ENCODE data around the gene NCAM2.

The NCAM2 gene

DNA sequence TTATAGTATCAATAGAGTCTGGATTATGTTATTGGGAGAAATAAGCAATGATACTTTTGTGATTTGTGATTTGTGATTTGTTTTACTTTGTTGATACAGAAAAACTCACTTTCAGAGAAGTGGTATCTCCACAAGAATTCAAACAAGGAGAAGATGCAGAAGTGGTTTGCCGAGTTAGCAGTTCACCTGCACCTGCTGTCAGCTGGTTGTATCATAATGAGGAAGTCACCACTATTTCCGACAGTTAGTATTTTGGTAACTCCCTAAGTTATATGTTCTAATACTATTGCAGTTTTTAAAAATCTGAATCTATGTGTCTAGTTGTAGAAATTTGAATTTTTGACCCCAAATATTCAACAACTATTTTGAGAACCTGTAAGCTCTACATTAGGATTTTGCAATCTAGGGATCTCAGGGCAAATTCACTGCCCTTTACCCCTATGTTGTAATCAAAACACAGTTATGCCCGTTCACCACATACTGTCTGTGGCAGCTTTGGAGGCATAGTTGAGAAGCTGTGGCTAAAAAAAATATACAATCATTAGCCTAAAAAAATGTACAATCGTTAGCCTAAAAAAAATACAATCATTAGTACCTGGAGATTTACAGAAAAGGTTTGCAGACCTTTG, 288.1 kb downstream of the NCAM2 start:
- no peaks in the 10 kb centered on the region for H3K4me1 ChIP-seq (ENCODE audit: control insufficient read depth, low read depth, low read length)
- H3K9me3 ChIP-seq (ENCODE audit: control insufficient read depth, low read depth, low read length) = no peaks in the 10 kb centered on the region
- no peak overlapping the region for H3K27ac ChIP-seq (ENCODE audit: low read length)

DNA sequence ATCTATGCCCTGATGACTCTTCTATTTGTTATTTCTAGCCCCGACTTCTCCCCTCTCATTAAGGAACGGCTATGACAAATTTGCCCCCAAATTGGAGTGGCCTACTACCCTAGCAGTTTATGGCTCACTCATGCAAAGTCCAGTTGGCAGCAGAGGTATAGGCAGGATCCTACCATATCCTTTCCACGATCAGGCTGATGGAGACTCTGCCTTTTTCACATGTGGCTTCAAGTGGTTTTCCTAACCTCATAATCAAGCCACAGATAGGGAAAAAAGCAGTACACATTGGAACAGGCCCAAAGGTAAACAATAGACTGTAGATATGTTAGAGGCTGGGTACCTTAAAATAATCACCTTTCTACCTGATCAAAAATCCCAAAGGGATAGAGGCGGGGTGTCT, 292.5 kb downstream of the NCAM2 start:
- Histone ChIP-seq H3K4me3 (ENCODE audit: low read length) (no peak overlapping the region), H3K36me3 (ENCODE audit: control insufficient read depth, low read depth, low read length) (no peaks in the 10 kb centered on the region), H3K27ac (ENCODE audit: low read length) (no peak overlapping the region), H3K27me3 (ENCODE audit: control insufficient read depth, insufficient read depth, low read length) (no peaks in the 10 kb centered on the region), H3K9me3 (ENCODE audit: control insufficient read depth, low read depth, low read length) (no peaks in the 10 kb centered on the region), H3K9ac (ENCODE audit: low read length) (no peak overlapping the region), H3K4me1 (ENCODE audit: control insufficient read depth, low read depth, low read length) (no peaks in the 10 kb centered on the region)

More for the DNA sequence above, 288.1 kb downstream of the NCAM2 start:
- Histone ChIP-seq H3K9ac (ENCODE audit: low read length) (no peak overlapping the region), H3K27me3 (ENCODE audit: control insufficient read depth, insufficient read depth, low read length) (no peaks in the 10 kb centered on the region), H3K4me3 (ENCODE audit: low read length) (no peak overlapping the region), H3K36me3 (ENCODE audit: control insufficient read depth, low read depth, low read length) (no peaks in the 10 kb centered on the region)

DNA sequence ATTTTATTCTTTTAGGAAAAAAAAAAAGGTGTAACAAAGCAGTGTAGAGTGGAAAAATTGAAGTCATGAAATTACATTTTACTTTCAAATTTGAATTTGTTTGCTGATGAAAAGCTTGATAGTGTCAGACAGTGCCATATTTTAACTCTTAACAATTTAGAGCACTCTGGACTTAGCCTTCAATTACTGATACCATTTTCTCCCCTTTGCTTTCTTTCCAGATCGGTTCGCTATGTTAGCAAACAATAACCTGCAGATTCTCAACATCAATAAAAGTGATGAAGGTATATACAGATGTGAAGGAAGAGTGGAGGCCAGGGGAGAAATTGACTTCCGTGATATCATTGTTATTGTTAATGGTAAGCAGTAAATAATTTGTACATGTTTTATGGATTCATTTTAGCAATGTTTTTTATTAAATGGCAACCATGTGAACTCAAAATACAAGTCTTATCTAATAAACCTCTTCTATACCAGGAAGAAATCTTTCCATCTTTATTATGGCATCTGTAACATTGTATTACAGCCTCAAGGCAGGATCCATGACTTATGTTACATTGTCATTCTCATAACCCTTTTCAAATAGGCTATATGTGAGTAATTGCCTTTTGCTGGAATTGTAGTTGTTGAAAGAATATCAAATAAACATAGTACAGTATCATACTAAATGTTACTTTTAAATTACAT, 293.8 kb downstream of the NCAM2 start:
- no peak overlapping the region for H3K9ac ChIP-seq (ENCODE audit: low read length)
- no peaks in the 10 kb centered on the region for H3K4me1 ChIP-seq (ENCODE audit: control insufficient read depth, low read depth, low read length)
- H3K4me3 ChIP-seq (ENCODE audit: low read length) = no peak overlapping the region
- no peak overlapping the region for H3K27ac ChIP-seq (ENCODE audit: low read length)
- H3K27me3 ChIP-seq (ENCODE audit: control insufficient read depth, insufficient read depth, low read length) = no peaks in the 10 kb centered on the region
- H3K36me3 ChIP-seq (ENCODE audit: control insufficient read depth, low read depth, low read length) = no peaks in the 10 kb centered on the region
- no peaks in the 10 kb centered on the region for H3K9me3 ChIP-seq (ENCODE audit: control insufficient read depth, low read depth, low read length)

DNA sequence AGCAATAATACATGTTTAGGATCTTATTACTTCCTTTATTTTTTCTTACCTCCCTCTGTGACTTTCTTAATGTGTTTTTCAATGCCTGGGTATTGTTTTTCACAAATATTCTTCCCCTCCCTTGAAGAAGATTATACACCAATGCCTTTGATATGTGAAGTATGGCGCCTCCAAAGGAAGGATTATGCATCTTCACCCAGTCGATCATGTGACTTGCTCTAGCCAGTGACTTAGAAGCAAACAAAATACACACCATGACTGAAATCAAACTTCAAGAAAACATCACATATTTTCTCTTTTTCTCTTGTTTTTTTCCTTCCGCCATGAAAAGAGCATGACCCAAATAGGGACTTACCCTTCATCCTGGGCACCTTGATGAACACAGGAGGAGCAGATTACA, 297.1 kb downstream of the NCAM2 start:
- H3K9ac ChIP-seq (ENCODE audit: low read length) = no peak overlapping the region
- no peaks in the 10 kb centered on the region for H3K27me3 ChIP-seq (ENCODE audit: control insufficient read depth, insufficient read depth, low read length)
- no peak overlapping the region for H3K27ac ChIP-seq (ENCODE audit: low read length)
- H3K4me3 ChIP-seq (ENCODE audit: low read length) = no peak overlapping the region
- H3K36me3 ChIP-seq (ENCODE audit: control insufficient read depth, low read depth, low read length) = no peaks in the 10 kb centered on the region
- no peaks in the 10 kb centered on the region for H3K9me3 ChIP-seq (ENCODE audit: control insufficient read depth, low read depth, low read length)
- peaks cover 9% of the 10 kb centered on the region for H3K4me1 ChIP-seq (ENCODE audit: control insufficient read depth, low read depth, low read length)

DNA sequence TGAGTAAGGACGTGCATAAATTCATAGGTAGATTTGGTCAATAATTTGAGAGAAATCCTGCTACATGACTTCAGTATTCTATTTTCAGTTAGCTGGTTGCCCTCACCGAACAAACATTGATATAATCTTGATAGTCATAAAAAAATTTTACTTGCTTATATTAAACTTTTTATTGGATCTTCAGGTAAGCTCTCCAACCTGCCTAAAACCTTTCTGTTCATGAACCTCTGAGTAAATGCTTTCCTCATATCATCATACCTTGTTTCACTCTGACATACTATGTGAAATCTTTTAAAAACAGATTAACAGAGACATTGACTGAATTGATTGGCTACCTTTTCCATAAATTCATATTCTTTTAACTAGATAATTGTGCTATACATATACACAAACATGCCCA, 299.0 kb downstream of the NCAM2 start:
- H3K36me3 ChIP-seq (ENCODE audit: control insufficient read depth, low read depth, low read length) = no peaks in the 10 kb centered on the region
- no peaks in the 10 kb centered on the region for H3K9me3 ChIP-seq (ENCODE audit: control insufficient read depth, low read depth, low read length)
- no peak overlapping the region for H3K27ac ChIP-seq (ENCODE audit: low read length)
- no peak overlapping the region for H3K4me3 ChIP-seq (ENCODE audit: low read length)
- no peak overlapping the region for H3K9ac ChIP-seq (ENCODE audit: low read length)
- H3K4me1 ChIP-seq (ENCODE audit: control insufficient read depth, low read depth, low read length) = peaks cover 9% of the 10 kb centered on the region
- no peaks in the 10 kb centered on the region for H3K27me3 ChIP-seq (ENCODE audit: control insufficient read depth, insufficient read depth, low read length)

DNA sequence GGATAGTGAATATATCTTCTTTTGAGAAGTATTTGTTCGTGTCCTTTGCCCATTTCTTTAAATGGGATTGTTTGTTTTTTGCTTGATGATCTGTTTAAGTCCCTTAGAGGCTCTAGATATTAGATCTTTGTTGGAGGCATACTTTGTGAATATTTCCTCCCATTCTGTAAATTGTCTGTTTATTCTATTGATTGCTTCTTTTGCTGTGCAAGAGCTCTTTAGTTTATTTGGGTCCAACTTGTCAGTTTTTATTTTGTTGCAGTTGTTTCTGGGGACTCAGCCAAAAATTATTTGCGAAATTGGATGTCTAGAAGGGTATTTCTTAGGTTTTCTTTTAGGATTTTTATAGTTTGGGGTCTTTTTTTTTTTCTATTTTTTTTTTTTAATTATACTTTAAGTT, 302.8 kb downstream of the NCAM2 start:
- Histone ChIP-seq H3K9ac (ENCODE audit: low read length) (no peak overlapping the region), H3K9me3 (ENCODE audit: control insufficient read depth, low read depth, low read length) (no peaks in the 10 kb centered on the region), H3K27ac (ENCODE audit: low read length) (no peak overlapping the region), H3K27me3 (ENCODE audit: control insufficient read depth, insufficient read depth, low read length) (no peaks in the 10 kb centered on the region), H3K36me3 (ENCODE audit: control insufficient read depth, low read depth, low read length) (no peaks in the 10 kb centered on the region), H3K4me3 (ENCODE audit: low read length) (no peak overlapping the region), H3K4me1 (ENCODE audit: control insufficient read depth, low read depth, low read length) (peaks cover 9% of the 10 kb centered on the region)

DNA sequence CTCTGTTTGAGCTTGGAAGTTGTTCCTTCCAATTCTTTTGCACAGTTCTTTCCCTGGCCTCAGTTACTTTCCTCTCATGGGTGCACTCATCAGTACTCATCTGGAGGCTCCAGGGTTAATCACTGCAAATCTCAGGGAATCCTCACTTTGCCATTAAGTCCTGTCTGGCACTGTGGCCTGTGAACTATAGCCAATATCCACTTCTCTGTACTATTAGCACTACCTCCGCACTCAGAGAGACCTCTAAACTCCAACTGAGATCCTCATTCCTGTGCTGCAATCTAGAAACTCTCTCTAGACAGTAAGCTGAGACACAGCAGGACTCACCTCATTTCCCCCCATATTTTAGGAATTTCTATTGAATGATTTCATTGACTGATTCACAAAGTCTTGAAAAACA, 311.3 kb downstream of the NCAM2 start:
- no peaks in the 10 kb centered on the region for H3K9me3 ChIP-seq (ENCODE audit: control insufficient read depth, low read depth, low read length)
- no peak overlapping the region for H3K4me3 ChIP-seq (ENCODE audit: low read length)
- no peak overlapping the region for H3K27ac ChIP-seq (ENCODE audit: low read length)
- H3K36me3 ChIP-seq (ENCODE audit: control insufficient read depth, low read depth, low read length) = no peaks in the 10 kb centered on the region
- no peaks in the 10 kb centered on the region for H3K27me3 ChIP-seq (ENCODE audit: control insufficient read depth, insufficient read depth, low read length)
- H3K4me1 ChIP-seq (ENCODE audit: control insufficient read depth, low read depth, low read length) = no peaks in the 10 kb centered on the region
- H3K9ac ChIP-seq (ENCODE audit: low read length) = no peak overlapping the region

DNA sequence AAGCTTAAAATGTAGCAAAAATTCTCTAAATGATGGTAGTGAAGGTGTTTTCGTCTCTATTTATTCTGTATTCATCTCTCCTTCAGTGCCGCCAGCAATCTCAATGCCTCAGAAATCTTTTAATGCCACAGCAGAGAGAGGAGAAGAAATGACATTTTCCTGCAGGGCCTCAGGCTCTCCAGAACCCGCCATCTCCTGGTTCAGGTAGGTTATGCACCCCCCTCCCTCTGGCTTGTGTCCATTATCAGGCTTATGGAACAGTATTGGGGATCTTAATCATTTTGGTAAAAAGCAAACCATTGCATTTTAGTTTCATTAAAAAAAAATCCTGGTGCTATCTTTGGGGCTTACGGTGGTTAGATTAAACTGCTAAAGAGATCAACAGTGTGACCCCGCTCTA, 326.1 kb downstream of the NCAM2 start:
- H3K4me3 ChIP-seq (ENCODE audit: low read length) = no peak overlapping the region
- H3K9ac ChIP-seq (ENCODE audit: low read length) = no peak overlapping the region
- no peaks in the 10 kb centered on the region for H3K36me3 ChIP-seq (ENCODE audit: control insufficient read depth, low read depth, low read length)
- no peaks in the 10 kb centered on the region for H3K4me1 ChIP-seq (ENCODE audit: control insufficient read depth, low read depth, low read length)
- no peaks in the 10 kb centered on the region for H3K9me3 ChIP-seq (ENCODE audit: control insufficient read depth, low read depth, low read length)
- no peak overlapping the region for H3K27ac ChIP-seq (ENCODE audit: low read length)
- H3K27me3 ChIP-seq (ENCODE audit: control insufficient read depth, insufficient read depth, low read length) = no peaks in the 10 kb centered on the region

DNA sequence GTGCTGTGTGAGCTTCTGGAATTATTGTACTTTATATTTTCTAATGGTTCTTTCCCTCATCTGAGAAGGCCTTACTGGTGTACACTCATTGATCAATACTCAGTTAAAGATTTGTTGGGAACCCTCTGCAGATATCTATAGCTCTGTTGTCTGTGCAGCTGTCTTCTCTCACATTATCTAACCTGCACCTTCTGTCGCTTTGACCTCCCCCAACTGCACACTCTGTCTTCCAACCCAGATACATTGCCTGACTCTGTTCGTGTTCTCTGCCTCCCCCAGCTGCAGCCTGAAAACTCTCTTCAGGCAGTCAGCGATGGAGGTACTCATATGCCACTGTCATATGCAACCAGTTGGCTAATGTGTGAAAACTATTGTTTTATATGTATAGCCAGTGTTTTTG, 334.3 kb downstream of the NCAM2 start:
- H3K4me3 ChIP-seq (ENCODE audit: low read length) = no peak overlapping the region
- H3K27me3 ChIP-seq (ENCODE audit: control insufficient read depth, insufficient read depth, low read length) = no peaks in the 10 kb centered on the region
- H3K9ac ChIP-seq (ENCODE audit: low read length) = no peak overlapping the region
- no peaks in the 10 kb centered on the region for H3K9me3 ChIP-seq (ENCODE audit: control insufficient read depth, low read depth, low read length)
- no peak overlapping the region for H3K27ac ChIP-seq (ENCODE audit: low read length)
- no peaks in the 10 kb centered on the region for H3K4me1 ChIP-seq (ENCODE audit: control insufficient read depth, low read depth, low read length)
- no peaks in the 10 kb centered on the region for H3K36me3 ChIP-seq (ENCODE audit: control insufficient read depth, low read depth, low read length)

DNA sequence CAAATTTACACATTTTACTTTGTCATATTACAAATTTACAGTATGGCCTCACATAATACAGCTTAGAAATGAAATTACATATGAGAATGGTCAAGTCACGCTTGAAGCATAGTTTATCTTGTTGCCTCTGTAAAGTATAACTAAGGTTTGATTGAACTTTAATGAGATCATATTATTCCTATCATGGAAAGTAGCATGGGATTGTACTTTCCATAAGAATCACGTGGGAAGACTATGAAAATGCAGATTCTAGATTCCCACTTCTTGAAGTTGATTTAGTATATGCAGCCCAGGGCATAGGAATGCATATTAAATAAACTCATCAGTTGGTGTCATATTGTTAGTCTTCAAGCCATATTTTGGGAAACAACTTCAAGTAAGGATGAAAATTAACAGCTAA, 342.8 kb downstream of the NCAM2 start:
- H3K27me3 ChIP-seq (ENCODE audit: control insufficient read depth, insufficient read depth, low read length) = no peaks in the 10 kb centered on the region
- no peaks in the 10 kb centered on the region for H3K36me3 ChIP-seq (ENCODE audit: control insufficient read depth, low read depth, low read length)
- H3K9me3 ChIP-seq (ENCODE audit: control insufficient read depth, low read depth, low read length) = no peaks in the 10 kb centered on the region
- no peak overlapping the region for H3K9ac ChIP-seq (ENCODE audit: low read length)
- H3K4me1 ChIP-seq (ENCODE audit: control insufficient read depth, low read depth, low read length) = no peaks in the 10 kb centered on the region
- no peak overlapping the region for H3K4me3 ChIP-seq (ENCODE audit: low read length)
- no peak overlapping the region for H3K27ac ChIP-seq (ENCODE audit: low read length)

DNA sequence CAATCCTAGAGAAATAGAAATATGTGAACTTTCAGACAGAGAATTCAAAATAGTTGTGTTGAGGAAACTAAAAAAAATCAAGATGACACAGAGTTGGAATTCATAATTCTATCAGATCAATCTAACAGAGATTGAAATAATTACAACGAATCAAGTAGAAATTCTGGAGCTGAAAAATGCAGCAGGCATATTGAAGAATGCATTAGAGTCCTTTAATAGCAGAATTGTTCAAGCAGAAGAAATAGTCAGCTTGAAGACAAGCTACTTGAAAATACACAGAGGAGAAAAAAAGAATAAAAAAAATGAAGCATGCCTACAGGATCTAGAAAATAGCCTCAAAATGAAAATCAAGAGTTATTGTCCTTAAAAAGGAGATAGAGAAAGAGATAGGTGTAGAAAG, 347.1 kb downstream of the NCAM2 start:
- Histone ChIP-seq H3K9ac (ENCODE audit: low read length) (no peak overlapping the region), H3K9me3 (ENCODE audit: control insufficient read depth, low read depth, low read length) (no peaks in the 10 kb centered on the region), H3K27me3 (ENCODE audit: control insufficient read depth, insufficient read depth, low read length) (no peaks in the 10 kb centered on the region), H3K4me3 (ENCODE audit: low read length) (no peak overlapping the region), H3K27ac (ENCODE audit: low read length) (no peak overlapping the region), H3K36me3 (ENCODE audit: control insufficient read depth, low read depth, low read length) (no peaks in the 10 kb centered on the region), H3K4me1 (ENCODE audit: control insufficient read depth, low read depth, low read length) (no peaks in the 10 kb centered on the region)

DNA sequence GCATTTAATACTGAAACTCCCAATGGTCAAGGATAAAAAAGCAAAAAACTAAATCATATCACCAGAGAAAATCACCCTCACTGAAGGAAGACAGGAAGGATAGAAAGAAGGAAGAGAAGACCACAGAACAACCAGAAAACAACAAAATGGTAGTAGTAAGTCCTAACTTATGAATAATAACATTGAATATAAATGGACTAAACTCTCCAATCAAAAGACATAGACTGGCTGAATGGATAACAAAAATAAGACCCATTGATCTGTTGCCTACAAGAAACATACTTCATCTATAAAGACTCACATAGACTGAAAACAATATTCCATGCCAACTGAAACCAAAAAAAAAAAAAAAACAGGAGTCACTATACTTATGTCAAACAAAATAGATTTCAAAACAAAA, 347.7 kb downstream of the NCAM2 start:
- no peaks in the 10 kb centered on the region for H3K36me3 ChIP-seq (ENCODE audit: control insufficient read depth, low read depth, low read length)
- H3K27ac ChIP-seq (ENCODE audit: low read length) = no peak overlapping the region
- no peaks in the 10 kb centered on the region for H3K27me3 ChIP-seq (ENCODE audit: control insufficient read depth, insufficient read depth, low read length)
- no peaks in the 10 kb centered on the region for H3K9me3 ChIP-seq (ENCODE audit: control insufficient read depth, low read depth, low read length)
- no peaks in the 10 kb centered on the region for H3K4me1 ChIP-seq (ENCODE audit: control insufficient read depth, low read depth, low read length)
- no peak overlapping the region for H3K9ac ChIP-seq (ENCODE audit: low read length)
- no peak overlapping the region for H3K4me3 ChIP-seq (ENCODE audit: low read length)
